Measurements from ENCODE around the gene FAM81A.
A peak's percentile ranks its signal among the peaks of the same experiment; 100 is the strongest.

FAM81A gene

GRCh38 chr15:59557581-59557980 is 119.6 kb downstream of the FAM81A start:
- H3K4me1 ChIP-seq (ENCODE audit: insufficient read depth, poor library complexity, severe bottlenecking) = peaks cover 34% of the 10 kb centered on the region

GRCh38 chr15:59558851-59559250 is 120.9 kb downstream of the FAM81A start:
- Histone ChIP-seq H3K4me3 (ENCODE audit: severe bottlenecking) (no peak overlapping the region), H3K36me3 (ENCODE audit: low read depth) (no peaks in the 10 kb centered on the region), H3K9me3 (ENCODE audit: severe bottlenecking) (no peaks in the 10 kb centered on the region), H3K27ac (ENCODE audit: poor library complexity, severe bottlenecking) (peak overlapping the region; percentile 3), H3K27me3 (ENCODE audit: insufficient read depth, poor library complexity, severe bottlenecking) (no peaks in the 10 kb centered on the region), H3K4me1 (ENCODE audit: insufficient read depth, poor library complexity, severe bottlenecking) (peaks cover 29% of the 10 kb centered on the region)
- no peak for TF ChIP-seq CTCF (IDR thresholded peaks at IDR 0.05; ENCODE audit: poor library complexity, severe bottlenecking)
- DNase-seq (ENCODE audit: low spot score) = no peak
- ATAC-seq (ENCODE audit: low read depth) = no peak

More at GRCh38 chr15:59557581-59557980, 119.6 kb downstream of the FAM81A start:
- DNase-seq (ENCODE audit: low spot score) = no peak
- H3K27ac ChIP-seq (ENCODE audit: poor library complexity, severe bottlenecking) = peak overlapping the region; percentile 90
- ATAC-seq (ENCODE audit: low read depth) = no peak
- TF ChIP-seq CTCF (IDR thresholded peaks at IDR 0.05; ENCODE audit: poor library complexity, severe bottlenecking) = no peak
- no peaks in the 10 kb centered on the region for H3K9me3 ChIP-seq (ENCODE audit: severe bottlenecking)
- H3K27me3 ChIP-seq (ENCODE audit: insufficient read depth, poor library complexity, severe bottlenecking) = no peaks in the 10 kb centered on the region
- no peaks in the 10 kb centered on the region for H3K36me3 ChIP-seq (ENCODE audit: low read depth)
- H3K4me3 ChIP-seq (ENCODE audit: severe bottlenecking) = no peak overlapping the region

- Histone ChIP-seq H3K27ac (ENCODE audit: poor library complexity, severe bottlenecking) (no peak overlapping the region), H3K4me1 (ENCODE audit: insufficient read depth, poor library complexity, severe bottlenecking) (peaks cover 8% of the 10 kb centered on the region), H3K4me3 (ENCODE audit: severe bottlenecking) (no peak overlapping the region), H3K36me3 (ENCODE audit: low read depth) (no peaks in the 10 kb centered on the region; the same call in 1 of the 2 replicates), H3K9me3 (ENCODE audit: severe bottlenecking) (peaks cover 15% of the 10 kb centered on the region), H3K27me3 (ENCODE audit: insufficient read depth, poor library complexity, severe bottlenecking) (no peaks in the 10 kb centered on the region)
- no peak for DNase-seq (ENCODE audit: low spot score)
- no peak for ATAC-seq (ENCODE audit: low read depth)
- TF ChIP-seq CTCF (IDR thresholded peaks at IDR 0.05; ENCODE audit: poor library complexity, severe bottlenecking) = no peak
Observed at GRCh38 chr15:59561547-59561946, 123.6 kb downstream of the FAM81A start.

GRCh38 chr15:59562448-59563186 is 124.6 kb downstream of the FAM81A start:
- peak; percentile 78 for TF ChIP-seq CTCF (IDR thresholded peaks at IDR 0.05; ENCODE audit: poor library complexity, severe bottlenecking)
- Histone ChIP-seq H3K36me3 (ENCODE audit: low read depth) (no peaks in the 10 kb centered on the region; the same call in 1 of the 2 replicates), H3K9me3 (ENCODE audit: severe bottlenecking) (peaks cover 15% of the 10 kb centered on the region), H3K4me3 (ENCODE audit: severe bottlenecking) (no peak overlapping the region), H3K4me1 (ENCODE audit: insufficient read depth, poor library complexity, severe bottlenecking) (peaks cover 17% of the 10 kb centered on the region), H3K27ac (ENCODE audit: poor library complexity, severe bottlenecking) (no peak overlapping the region), H3K27me3 (ENCODE audit: insufficient read depth, poor library complexity, severe bottlenecking) (no peaks in the 10 kb centered on the region)
- no peak for ATAC-seq (ENCODE audit: low read depth)
- no peak for DNase-seq (ENCODE audit: low spot score)

- Histone ChIP-seq H3K9me3 (ENCODE audit: severe bottlenecking) (peaks cover 15% of the 10 kb centered on the region), H3K4me3 (ENCODE audit: severe bottlenecking) (no peak overlapping the region), H3K27ac (ENCODE audit: poor library complexity, severe bottlenecking) (no peak overlapping the region), H3K36me3 (ENCODE audit: low read depth) (no peaks in the 10 kb centered on the region; the same call in 1 of the 2 replicates), H3K4me1 (ENCODE audit: insufficient read depth, poor library complexity, severe bottlenecking) (peaks cover 23% of the 10 kb centered on the region), H3K27me3 (ENCODE audit: insufficient read depth, poor library complexity, severe bottlenecking) (no peaks in the 10 kb centered on the region)
- ATAC-seq (ENCODE audit: low read depth) (no peak), DNase-seq (ENCODE audit: low spot score) (no peak)
- TF ChIP-seq CTCF (IDR thresholded peaks at IDR 0.05; ENCODE audit: poor library complexity, severe bottlenecking) = no peak
Observed at GRCh38 chr15:59565299-59565698, 127.3 kb downstream of the FAM81A start.
